Measurements from ENCODE around the gene BTRC. TPM values are rescaled to one million over a fixed set of nuclear protein-coding genes. Genes with fewer than 3 reads are reported as not detected.

The BTRC gene
- total RNA-seq, 1 donor from 2014 or later = 0.96 TPM

DNA sequence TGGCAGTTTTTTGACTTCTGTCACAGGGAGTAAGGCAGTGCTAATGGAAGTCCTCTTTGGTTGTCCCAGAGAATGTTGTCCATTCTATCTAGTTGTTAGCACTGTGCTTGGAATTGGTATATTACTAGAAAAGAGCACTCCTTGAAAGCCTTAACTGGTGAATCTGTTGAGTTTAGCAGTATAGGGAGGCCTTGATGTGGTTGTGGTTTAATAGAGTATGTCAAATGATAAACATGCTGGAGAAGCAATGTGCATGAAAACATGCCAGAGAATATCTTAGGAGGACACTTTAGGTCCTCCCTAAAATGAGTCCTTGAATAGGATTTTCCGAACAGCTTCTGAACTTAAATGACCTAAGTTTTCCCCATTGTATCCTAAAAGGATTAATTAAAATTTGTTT is 98.6 kb downstream of the BTRC start:
- H3K9me3 ChIP-seq = no peaks in the 10 kb centered on the region
- intact Hi-C loops (cut with DNase I) = no loop called here
- no peaks in the 10 kb centered on the region for H3K36me3 ChIP-seq
- no peaks in the 10 kb centered on the region for H3K4me1 ChIP-seq
- no peak for DNase-seq (ENCODE audit: low spot score in 2 of 2)
- no peaks in the 10 kb centered on the region for H3K27me3 ChIP-seq
- TF ChIP-seq, protein P1, sequence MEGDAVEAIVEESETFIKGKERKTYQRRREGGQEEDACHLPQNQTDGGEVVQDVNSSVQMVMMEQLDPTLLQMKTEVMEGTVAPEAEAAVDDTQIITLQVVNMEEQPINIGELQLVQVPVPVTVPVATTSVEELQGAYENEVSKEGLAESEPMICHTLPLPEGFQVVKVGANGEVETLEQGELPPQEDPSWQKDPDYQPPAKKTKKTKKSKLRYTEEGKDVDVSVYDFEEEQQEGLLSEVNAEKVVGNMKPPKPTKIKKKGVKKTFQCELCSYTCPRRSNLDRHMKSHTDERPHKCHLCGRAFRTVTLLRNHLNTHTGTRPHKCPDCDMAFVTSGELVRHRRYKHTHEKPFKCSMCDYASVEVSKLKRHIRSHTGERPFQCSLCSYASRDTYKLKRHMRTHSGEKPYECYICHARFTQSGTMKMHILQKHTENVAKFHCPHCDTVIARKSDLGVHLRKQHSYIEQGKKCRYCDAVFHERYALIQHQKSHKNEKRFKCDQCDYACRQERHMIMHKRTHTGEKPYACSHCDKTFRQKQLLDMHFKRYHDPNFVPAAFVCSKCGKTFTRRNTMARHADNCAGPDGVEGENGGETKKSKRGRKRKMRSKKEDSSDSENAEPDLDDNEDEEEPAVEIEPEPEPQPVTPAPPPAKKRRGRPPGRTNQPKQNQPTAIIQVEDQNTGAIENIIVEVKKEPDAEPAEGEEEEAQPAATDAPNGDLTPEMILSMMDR (IDR thresholded peaks at IDR 0.05) = no peak
- H3K4me3 ChIP-seq = no peak overlapping the region
- no peak overlapping the region for H3K27ac ChIP-seq

- no peak overlapping the region for H3K27ac ChIP-seq
- H3K27me3 ChIP-seq = no peaks in the 10 kb centered on the region
- H3K36me3 ChIP-seq = no peaks in the 10 kb centered on the region
- no peak overlapping the region for H3K4me3 ChIP-seq
- no peak for DNase-seq (ENCODE audit: low spot score in 2 of 2)
- intact Hi-C loops (cut with DNase I) = no loop called here
- TF ChIP-seq, protein P1 (IDR thresholded peaks at IDR 0.05) = no peak
- no peaks in the 10 kb centered on the region for H3K9me3 ChIP-seq
- no peaks in the 10 kb centered on the region for H3K4me1 ChIP-seq
These were observed 99.4 kb downstream of the BTRC start for GRCh38 chr10:101453318-101453717.

DNA sequence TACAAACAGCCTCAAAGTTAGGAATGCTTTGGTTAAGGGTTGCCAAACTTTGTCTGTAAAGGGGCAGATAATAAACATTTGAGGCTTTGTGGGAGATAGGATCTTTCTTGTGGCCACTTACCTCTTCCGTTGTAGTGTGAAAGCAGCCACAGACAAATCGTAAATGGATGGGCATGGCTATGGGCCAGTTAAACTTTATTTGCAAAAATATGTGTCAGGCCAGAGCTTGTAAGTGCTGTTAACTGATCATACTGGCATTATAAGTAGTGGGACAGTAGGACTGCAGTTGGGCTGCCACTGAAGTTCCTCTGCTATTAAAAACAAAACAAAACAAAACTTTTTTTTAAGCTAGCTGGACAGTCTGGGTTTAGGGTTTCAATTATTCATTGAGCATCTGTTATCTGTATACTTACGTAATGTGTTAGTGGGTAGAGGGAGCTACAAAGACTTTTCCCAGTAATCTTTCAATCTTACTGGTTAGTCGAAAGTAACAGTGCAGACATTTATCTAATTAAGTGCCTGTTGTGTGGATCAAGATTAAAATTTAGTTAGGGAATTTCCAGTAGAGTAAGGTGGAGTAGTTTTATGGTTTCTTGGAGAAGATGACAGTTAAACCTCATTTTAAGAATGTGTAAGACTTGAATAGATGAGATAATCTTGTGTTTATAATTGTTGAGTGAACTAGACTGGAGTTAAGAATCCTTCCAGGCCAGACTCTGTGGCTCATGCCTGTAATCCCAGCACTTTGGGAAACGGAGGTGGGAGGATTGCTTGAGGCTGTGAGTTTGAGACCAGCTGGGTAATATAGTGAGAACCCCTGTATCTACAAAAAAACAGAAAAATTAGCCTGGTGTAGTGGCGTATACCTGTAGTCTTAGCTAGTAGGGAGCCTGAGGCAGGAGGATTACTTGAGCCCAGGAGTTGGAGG is 100.1 kb downstream of the BTRC start:
- Histone ChIP-seq H3K4me3 (no peak overlapping the region), H3K4me1 (no peaks in the 10 kb centered on the region), H3K9me3 (no peaks in the 10 kb centered on the region), H3K27ac (no peak overlapping the region), H3K27me3 (no peaks in the 10 kb centered on the region), H3K36me3 (no peaks in the 10 kb centered on the region)
- TF ChIP-seq, protein P1 (IDR thresholded peaks at IDR 0.05) = no peak
- intact Hi-C loops (cut with DNase I) = no loop called here
- no peak for DNase-seq (ENCODE audit: low spot score in 2 of 2)

- DNase-seq (ENCODE audit: low spot score in 2 of 2) = no peak
- intact Hi-C loops (cut with DNase I) = no loop called here
- Histone ChIP-seq H3K4me1 (no peaks in the 10 kb centered on the region), H3K27me3 (no peaks in the 10 kb centered on the region), H3K36me3 (no peaks in the 10 kb centered on the region), H3K9me3 (no peaks in the 10 kb centered on the region), H3K27ac (no peak overlapping the region), H3K4me3 (no peak overlapping the region)
- TF ChIP-seq, protein P1 (IDR thresholded peaks at IDR 0.05) = no peak
These were observed 104.9 kb downstream of the BTRC start for GRCh38 chr10:101458869-101459268.

- Histone ChIP-seq H3K27ac (no peak overlapping the region), H3K36me3 (no peaks in the 10 kb centered on the region), H3K9me3 (no peaks in the 10 kb centered on the region), H3K4me3 (no peak overlapping the region), H3K4me1 (peaks cover 0 to 5% of the 10 kb centered on the region in 2 donors), H3K27me3 (no peaks in the 10 kb centered on the region)
- intact Hi-C loops (cut with DNase I) = no loop called here
- DNase-seq (ENCODE audit: low spot score in 2 of 2) = no peak
- TF ChIP-seq, protein P1 (IDR thresholded peaks at IDR 0.05) = no peak
These were observed 110.1 kb downstream of the BTRC start for GRCh38 chr10:101464082-101464481.

All from ascending aorta (tissue), 2 donors.